ENCODE results near the gene PQBP1. TPM values are rescaled to one million over a fixed set of nuclear protein-coding genes. Genes with fewer than 3 reads are reported as not detected.

PQBP1 gene
- total and polyA plus RNA-seq, 2 donors (not counting 3 experiments of a cell fraction or from before 2014, with no cell fraction given) = 86.3 to 86.8 TPM

DNA sequence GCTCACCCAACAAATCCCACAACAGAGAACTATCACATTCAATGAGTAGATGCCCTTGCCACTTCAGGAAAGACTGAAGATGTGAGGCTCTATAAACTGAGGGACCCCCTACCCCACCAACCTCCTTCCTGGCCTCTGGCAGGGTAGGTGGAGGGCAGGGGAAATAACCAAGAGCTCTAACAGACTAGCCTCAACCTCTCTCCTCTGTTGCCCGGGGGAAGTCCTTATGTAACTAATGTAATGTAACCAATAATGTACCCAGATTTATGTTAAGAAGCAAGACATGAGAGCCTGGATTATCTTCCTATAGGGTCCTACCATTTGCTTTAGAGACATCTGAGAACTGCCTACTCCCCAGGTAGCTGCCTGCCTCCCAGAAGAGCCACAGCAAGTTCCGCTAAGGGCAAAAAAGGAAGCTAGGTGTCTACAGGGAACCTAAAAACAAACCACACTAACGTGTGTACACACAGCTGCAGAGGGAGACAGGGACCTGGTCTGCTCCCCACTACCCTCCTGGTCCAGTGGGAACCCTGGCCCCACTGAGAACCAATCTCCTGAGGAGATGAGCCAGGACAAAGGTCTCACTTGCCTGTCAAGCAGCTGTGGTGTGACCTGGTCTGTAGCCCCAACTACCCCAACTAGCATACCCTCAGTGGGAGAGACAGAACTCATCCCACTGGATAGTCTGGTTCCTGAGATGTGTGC lies 41.9 kb downstream of the PQBP1 start:
- Histone ChIP-seq H3K4me2 (ENCODE audit: insufficient read depth, low read length) (no peak overlapping the region), H3K79me2 (ENCODE audit: control insufficient read depth, insufficient read depth, low read length) (peaks cover 38% of the 10 kb centered on the region), H3K36me3 (ENCODE audit: control insufficient read depth in 2 of 2, extremely low read depth in 1 of 2, insufficient read depth in 2 of 2, low read length in 2 of 2) (peaks cover 0 to 19% of the 10 kb centered on the region in 2 experiments), H2AFZ (ENCODE audit: low read depth, low read length) (no peak overlapping the region), H4K20me1 (replicated peaks; ENCODE audit: control insufficient read depth, extremely low read depth, insufficient read depth, low read length) (no peaks in the 10 kb centered on the region), H3K9me1 (replicated peaks; ENCODE audit: control insufficient read depth, extremely low read depth, insufficient read depth, low read length) (no peaks in the 10 kb centered on the region), H3K27me3 (ENCODE audit: control insufficient read depth in 2 of 2, insufficient read depth in 2 of 2, low read length in 2 of 2) (no peaks in the 10 kb centered on the region), H3K9me3 (replicated peaks; ENCODE audit: control insufficient read depth, insufficient read depth, low read length) (no peaks in the 10 kb centered on the region), H3K4me3 (replicated peaks in 1 of 3; ENCODE audit: insufficient read depth in 1 of 3, low read depth in 1 of 3, low read length in 3 of 3) (no peak overlapping the region), H3K4me1 (ENCODE audit: control insufficient read depth, extremely low read depth, insufficient read depth, low read length) (no peaks in the 10 kb centered on the region), H3K27ac (ENCODE audit: insufficient read depth, low read depth, low read length) (no peak overlapping the region), H3K9ac (replicated peaks; ENCODE audit: extremely low read depth, insufficient read depth, low read length) (no peak overlapping the region)
- no peak for TF ChIP-seq FOS (IDR thresholded peaks at IDR 0.05; ENCODE audit: borderline replicate concordance, insufficient read depth, low read length)
- no peak for TF ChIP-seq POLR2A (IDR thresholded peaks at IDR 0.05; ENCODE audit: low read depth, low read length)
- TF ChIP-seq MYC (IDR thresholded peaks at IDR 0.05; ENCODE audit: low read depth, low read length) = no peak
- TF ChIP-seq JUN (IDR thresholded peaks at IDR 0.05; ENCODE audit: borderline replicate concordance, insufficient read depth, insufficient read length, low read depth) = no peak
- TF ChIP-seq POLR2AphosphoS5 (IDR thresholded peaks at IDR 0.05; ENCODE audit: insufficient read depth, low read depth, low read length) = no peak
- TF ChIP-seq, protein P1, sequence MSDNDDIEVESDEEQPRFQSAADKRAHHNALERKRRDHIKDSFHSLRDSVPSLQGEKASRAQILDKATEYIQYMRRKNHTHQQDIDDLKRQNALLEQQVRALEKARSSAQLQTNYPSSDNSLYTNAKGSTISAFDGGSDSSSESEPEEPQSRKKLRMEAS (IDR thresholded peaks at IDR 0.05; ENCODE audit: insufficient read depth, insufficient read length) = no peak
- dilution Hi-C loops (cut with MboI; ENCODE audit: extremely low pct_ligation_motif_present, low sequenced_read_pairs) (no loop called here), intact Hi-C loops (cut with micrococcal nuclease) (no loop called here)
- POLR2A ChIA-PET = no interaction called here
- no peak for FAIRE-seq
- CTCF ChIA-PET = no interaction called here
- no peak for DNase-seq (ENCODE audit: low read depth, low spot score)
- no TSS peak for BruUV-seq (replicated peaks)

DNA sequence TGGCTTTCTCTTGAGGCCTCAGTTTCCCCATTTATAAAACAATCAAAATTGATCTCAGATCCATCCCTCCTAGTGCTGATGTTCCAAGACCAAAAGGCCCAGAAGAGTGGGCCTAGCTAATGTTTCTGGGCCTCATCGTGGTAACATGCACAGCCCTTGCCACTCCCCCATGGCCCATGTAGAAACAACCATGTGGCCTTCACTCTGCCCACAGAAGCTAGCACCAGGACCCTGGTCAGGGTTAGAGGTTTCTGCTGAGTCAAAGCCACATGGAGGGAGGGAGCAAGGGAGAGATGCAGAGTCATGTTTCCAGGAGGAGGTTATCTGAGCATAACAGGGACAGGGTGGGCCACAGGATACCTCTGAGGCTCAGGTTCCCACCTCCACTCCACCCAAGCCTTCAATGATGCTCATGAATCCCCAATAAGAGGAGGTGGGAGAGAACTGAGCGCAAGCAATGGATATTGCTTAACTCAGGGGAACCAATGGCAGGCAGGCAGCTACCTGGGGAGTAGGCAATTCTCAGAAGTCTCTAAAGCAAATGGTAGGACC lies 42.8 kb downstream of the PQBP1 start:
- no peaks in the 10 kb centered on the region for H3K9me1 ChIP-seq (replicated peaks; ENCODE audit: control insufficient read depth, extremely low read depth, insufficient read depth, low read length)
- intact Hi-C loops (cut with micrococcal nuclease) (no loop called here), dilution Hi-C loops (cut with MboI; ENCODE audit: extremely low pct_ligation_motif_present, low sequenced_read_pairs) (no loop called here)
- FAIRE-seq = no peak
- peaks cover 39% of the 10 kb centered on the region for H3K79me2 ChIP-seq (ENCODE audit: control insufficient read depth, insufficient read depth, low read length)
- no peak overlapping the region for H3K9ac ChIP-seq (replicated peaks; ENCODE audit: extremely low read depth, insufficient read depth, low read length)
- H3K4me2 ChIP-seq (ENCODE audit: insufficient read depth, low read length) = no peak overlapping the region
- no peak overlapping the region for H3K27ac ChIP-seq (ENCODE audit: insufficient read depth, low read depth, low read length)
- CTCF ChIA-PET = no interaction called here
- H3K4me3 ChIP-seq (replicated peaks in 1 of 3; ENCODE audit: insufficient read depth in 1 of 3, low read depth in 1 of 3, low read length in 3 of 3) = no peak overlapping the region
- H4K20me1 ChIP-seq (replicated peaks; ENCODE audit: control insufficient read depth, extremely low read depth, insufficient read depth, low read length) = no peaks in the 10 kb centered on the region
- no peak for DNase-seq (ENCODE audit: low read depth, low spot score)
- no peaks in the 10 kb centered on the region for H3K27me3 ChIP-seq (ENCODE audit: control insufficient read depth in 2 of 2, insufficient read depth in 2 of 2, low read length in 2 of 2)
- H3K4me1 ChIP-seq (ENCODE audit: control insufficient read depth, extremely low read depth, insufficient read depth, low read length) = no peaks in the 10 kb centered on the region
- H3K9me3 ChIP-seq (replicated peaks; ENCODE audit: control insufficient read depth, insufficient read depth, low read length) = no peaks in the 10 kb centered on the region
- H3K36me3 ChIP-seq (ENCODE audit: control insufficient read depth in 2 of 2, extremely low read depth in 1 of 2, insufficient read depth in 2 of 2, low read length in 2 of 2) = peaks cover 0 to 16% of the 10 kb centered on the region in 2 experiments
- no peak for TF ChIP-seq GATA2 (IDR thresholded peaks at IDR 0.05; ENCODE audit: insufficient read depth, insufficient read length, low read depth, low read length)
- TF ChIP-seq POLR2A (IDR thresholded peaks at IDR 0.05; ENCODE audit: low read depth, low read length) = no peak
- TF ChIP-seq, protein P1 (IDR thresholded peaks at IDR 0.05; ENCODE audit: insufficient read depth, insufficient read length) = no peak
- TF ChIP-seq EZH2 (IDR thresholded peaks at IDR 0.05; ENCODE audit: borderline replicate concordance, low read depth, low read length, severe bottlenecking) = no peak
- BruUV-seq (replicated peaks) = no TSS peak
- no peak overlapping the region for H2AFZ ChIP-seq (ENCODE audit: low read depth, low read length)
- POLR2A ChIA-PET = no interaction called here

All from endothelial cell of umbilical vein (primary cell).